Activated T-cell treated with anti-CD3 and anti-CD28 coated beads, Interleukin-2, amount 50 U/mL, for 48 hours (primary cell): Measurements from ENCODE around the gene FNDC1.
"Not testable (repeated sequence)": the region's sequence is repeated elsewhere in the genome, so short reads cannot be mapped to it uniquely, and the experiment has no call there.

Experiments used
- DNase-seq, 2 experiments: peaks; one replicate each; pipeline ENCODE4 v3.0.0-alpha.2; 2020

Gene FNDC1

GRCh38 chr6:159169193-159169555 lies at the start of gene FNDC1:
Gene FNDC1 (plus strand): TSS chr6:159169400. CDS start chr6:159169597, 197 bp downstream.
- DNase-seq = peak; percentile 72 to 77

GRCh38 chr6:159119791-159120190 lies 49.4 kb upstream of the FNDC1 start:
- DNase-seq = no peak

GRCh38 chr6:159121486-159121885 lies 47.7 kb upstream of the FNDC1 start:
- no peak for DNase-seq

- DNase-seq = no peak
These were observed 46.7 kb upstream of the FNDC1 start for GRCh38 chr6:159122453-159122852.

GRCh38 chr6:159123831-159124230 lies 45.4 kb upstream of the FNDC1 start:
- not testable (repeated sequence) for DNase-seq

GRCh38 chr6:159125014-159125609 lies 44.1 kb upstream of the FNDC1 start:
- no peak for DNase-seq

GRCh38 chr6:159125951-159126352 lies 43.2 kb upstream of the FNDC1 start:
- no peak for DNase-seq

GRCh38 chr6:159126590-159126989 lies 42.6 kb upstream of the FNDC1 start:
- DNase-seq = no peak

- no peak for DNase-seq
These were observed 41.5 kb upstream of the FNDC1 start for GRCh38 chr6:159127701-159128100.

GRCh38 chr6:159128978-159129377 lies 40.2 kb upstream of the FNDC1 start:
- DNase-seq = no peak

GRCh38 chr6:159130846-159131245 lies 38.4 kb upstream of the FNDC1 start:
- DNase-seq = no peak

- DNase-seq = no peak
These were observed 37.5 kb upstream of the FNDC1 start for GRCh38 chr6:159131709-159132108.

- DNase-seq = no peak
These were observed 36.5 kb upstream of the FNDC1 start for GRCh38 chr6:159132664-159133063.

- peak; percentile 86 for DNase-seq
These were observed 34.4 kb upstream of the FNDC1 start for GRCh38 chr6:159134701-159135364.

- no peak for DNase-seq
These were observed 31.5 kb upstream of the FNDC1 start for GRCh38 chr6:159137676-159138075.

- DNase-seq = no peak
These were observed 26.7 kb upstream of the FNDC1 start for GRCh38 chr6:159142531-159142930.

GRCh38 chr6:159148641-159149040 lies 20.6 kb upstream of the FNDC1 start:
- DNase-seq = no peak

GRCh38 chr6:159149641-159150040 lies 19.6 kb upstream of the FNDC1 start:
- no peak for DNase-seq

GRCh38 chr6:159151266-159151855 lies 17.8 kb upstream of the FNDC1 start:
- DNase-seq = peak; percentile 68 to 72

- no peak for DNase-seq
These were observed 17.2 kb upstream of the FNDC1 start for GRCh38 chr6:159152041-159152440.

GRCh38 chr6:159152782-159153181 lies 16.4 kb upstream of the FNDC1 start:
- no peak for DNase-seq

GRCh38 chr6:159155679-159156078 lies 13.5 kb upstream of the FNDC1 start:
- DNase-seq = no peak

- DNase-seq = no peak
These were observed 13.1 kb upstream of the FNDC1 start for GRCh38 chr6:159156089-159156488.

- no peak for DNase-seq
These were observed 11.8 kb upstream of the FNDC1 start for GRCh38 chr6:159157431-159157830.

GRCh38 chr6:159161839-159162238 lies 7.4 kb upstream of the FNDC1 start:
- no peak for DNase-seq
